ENCODE measurements around the gene RESP18.
"Not testable (repeated sequence)": the region's sequence is repeated elsewhere in the genome, so short reads cannot be mapped to it uniquely, and the experiment has no call there.

RESP18 gene

GRCh38 chr2:219325657-219326315, 6.8 kb downstream of the RESP18 start:
- no peak overlapping the region for H3K4me3 ChIP-seq (ENCODE audit: extremely low read depth, insufficient read depth, low read length, poor library complexity, severe bottlenecking)
- 78 to 79% methylated on average over 5 of the region's 9 CpGs for WGBS, 2 experiments (ENCODE audit: insufficient coverage in 2 of 2)
- H3K27ac ChIP-seq (ENCODE audit: low read depth, low read length, severe bottlenecking), result no peak overlapping the region
- no peaks in the 10 kb centered on the region for H3K9me3 ChIP-seq (ENCODE audit: control insufficient read depth, low read length)
- H3K4me1 ChIP-seq (ENCODE audit: control insufficient read depth, insufficient read depth, low read length, poor library complexity, severe bottlenecking), result no peaks in the 10 kb centered on the region
- no peaks in the 10 kb centered on the region for H3K36me3 ChIP-seq (ENCODE audit: control insufficient read depth, insufficient read depth, low read length)

- no peak overlapping the region for H3K4me3 ChIP-seq (ENCODE audit: extremely low read depth, insufficient read depth, low read length, poor library complexity, severe bottlenecking)
- whole genome bisulfite sequencing, 2 experiments (ENCODE audit: insufficient coverage in 2 of 2), result 89 to 90% methylated on average over 2 to 3 of the region's 4 CpGs
- H3K4me1 ChIP-seq (ENCODE audit: control insufficient read depth, insufficient read depth, low read length, poor library complexity, severe bottlenecking), result no peaks in the 10 kb centered on the region
- no peaks in the 10 kb centered on the region for H3K36me3 ChIP-seq (ENCODE audit: control insufficient read depth, insufficient read depth, low read length)
- H3K9me3 ChIP-seq (ENCODE audit: control insufficient read depth, low read length), result no peaks in the 10 kb centered on the region
- H3K27ac ChIP-seq (ENCODE audit: low read depth, low read length, severe bottlenecking), result no peak overlapping the region
These were observed 7.4 kb downstream of the RESP18 start for GRCh38 chr2:219325136-219325535.

- no peaks in the 10 kb centered on the region for H3K36me3 ChIP-seq (ENCODE audit: control insufficient read depth, insufficient read depth, low read length)
- 58 to 86% methylated on average over 1 to 2 of the region's 4 CpGs for WGBS, 2 experiments (ENCODE audit: insufficient coverage in 2 of 2)
These were observed 9.1 kb downstream of the RESP18 start for GRCh38 chr2:219323434-219323833.

GRCh38 chr2:219314804-219315468, 17.6 kb downstream of the RESP18 start:
- Histone ChIP-seq H3K4me1 (ENCODE audit: control insufficient read depth, insufficient read depth, low read length, poor library complexity, severe bottlenecking) (no peaks in the 10 kb centered on the region), H3K9me3 (ENCODE audit: control insufficient read depth, low read length) (no peaks in the 10 kb centered on the region), H3K36me3 (ENCODE audit: control insufficient read depth, insufficient read depth, low read length) (no peaks in the 10 kb centered on the region), H3K4me3 (ENCODE audit: extremely low read depth, insufficient read depth, low read length, poor library complexity, severe bottlenecking) (no peak overlapping the region), H3K27ac (ENCODE audit: low read depth, low read length, severe bottlenecking) (no peak overlapping the region)
- 94 to 95% methylated on average over 14 to 15 of the region's 16 CpGs for WGBS, 2 experiments (ENCODE audit: insufficient coverage in 2 of 2)

More at GRCh38 chr2:219323434-219323833, 9.1 kb downstream of the RESP18 start:
- H3K4me3 ChIP-seq (ENCODE audit: extremely low read depth, insufficient read depth, low read length, poor library complexity, severe bottlenecking), result no peak overlapping the region
- no peak overlapping the region for H3K27ac ChIP-seq (ENCODE audit: low read depth, low read length, severe bottlenecking)
- no peaks in the 10 kb centered on the region for H3K9me3 ChIP-seq (ENCODE audit: control insufficient read depth, low read length)
- no peaks in the 10 kb centered on the region for H3K4me1 ChIP-seq (ENCODE audit: control insufficient read depth, insufficient read depth, low read length, poor library complexity, severe bottlenecking)

GRCh38 chr2:219312683-219313263, 19.8 kb downstream of the RESP18 start:
- H3K9me3 ChIP-seq (ENCODE audit: control insufficient read depth, low read length); H3K27ac ChIP-seq (ENCODE audit: low read depth, low read length, severe bottlenecking); H3K36me3 ChIP-seq (ENCODE audit: control insufficient read depth, insufficient read depth, low read length); H3K4me1 ChIP-seq (ENCODE audit: control insufficient read depth, insufficient read depth, low read length, poor library complexity, severe bottlenecking); H3K4me3 ChIP-seq (ENCODE audit: extremely low read depth, insufficient read depth, low read length, poor library complexity, severe bottlenecking): not testable (repeated sequence)
- 92 to 96% methylated on average over 39 to 47 of the region's 49 CpGs for whole genome bisulfite sequencing, 2 experiments (ENCODE audit: insufficient coverage in 2 of 2)

- H3K9me3 ChIP-seq (ENCODE audit: control insufficient read depth, low read length), result no peaks in the 10 kb centered on the region
- H3K27ac ChIP-seq (ENCODE audit: low read depth, low read length, severe bottlenecking), result peak within 1 kb of the TSS; percentile 90
- H3K4me3 ChIP-seq (ENCODE audit: extremely low read depth, insufficient read depth, low read length, poor library complexity, severe bottlenecking), result peak within 1 kb of the TSS; percentile 60
- 1 to 2% methylated on average over 31 to 34 of the region's 37 CpGs for WGBS, 2 experiments (ENCODE audit: insufficient coverage in 2 of 2)
- H3K4me1 ChIP-seq (ENCODE audit: control insufficient read depth, insufficient read depth, low read length, poor library complexity, severe bottlenecking), result peaks cover 7% of the 10 kb centered on the region
- H3K36me3 ChIP-seq (ENCODE audit: control insufficient read depth, insufficient read depth, low read length), result peaks cover 16% of the 10 kb centered on the region
These were observed 23.3 kb downstream of the RESP18 start, which contains the start of gene PTPRN for GRCh38 chr2:219309278-219309677. PTPRN (minus strand) TSS chr2:219309401; CDS start chr2:219309332, 69 bp downstream.

- H3K27ac ChIP-seq (ENCODE audit: low read depth, low read length, severe bottlenecking), result peak overlapping the region; percentile 90
- 0% methylated on average over 24 to 28 of the region's 45 CpGs for WGBS, 2 experiments (ENCODE audit: insufficient coverage in 2 of 2)
- H3K4me1 ChIP-seq (ENCODE audit: control insufficient read depth, insufficient read depth, low read length, poor library complexity, severe bottlenecking), result peaks cover 7% of the 10 kb centered on the region
- H3K4me3 ChIP-seq (ENCODE audit: extremely low read depth, insufficient read depth, low read length, poor library complexity, severe bottlenecking), result peak overlapping the region; percentile 60
- no peaks in the 10 kb centered on the region for H3K9me3 ChIP-seq (ENCODE audit: control insufficient read depth, low read length)
- H3K36me3 ChIP-seq (ENCODE audit: control insufficient read depth, insufficient read depth, low read length), result peaks cover 25% of the 10 kb centered on the region
These were observed 24.1 kb downstream of the RESP18 start for GRCh38 chr2:219308142-219309101.

- H3K27ac ChIP-seq (ENCODE audit: low read depth, low read length, severe bottlenecking), result no peak overlapping the region
- no peaks in the 10 kb centered on the region for H3K9me3 ChIP-seq (ENCODE audit: control insufficient read depth, low read length)
- no peak overlapping the region for H3K4me3 ChIP-seq (ENCODE audit: extremely low read depth, insufficient read depth, low read length, poor library complexity, severe bottlenecking)
- 88% methylated on average over 1 of the region's 1 CpG; no CpG with 5 or more reads in 1 of the 2 experiments for WGBS, 2 experiments (ENCODE audit: insufficient coverage in 2 of 2)
- peaks cover 7% of the 10 kb centered on the region for H3K4me1 ChIP-seq (ENCODE audit: control insufficient read depth, insufficient read depth, low read length, poor library complexity, severe bottlenecking)
- H3K36me3 ChIP-seq (ENCODE audit: control insufficient read depth, insufficient read depth, low read length), result peaks cover 40% of the 10 kb centered on the region
These were observed 26.5 kb downstream of the RESP18 start for GRCh38 chr2:219306047-219306446.

GRCh38 chr2:219304223-219304622, 28.3 kb downstream of the RESP18 start:
- Histone ChIP-seq H3K4me1 (ENCODE audit: control insufficient read depth, insufficient read depth, low read length, poor library complexity, severe bottlenecking) (peaks cover 7% of the 10 kb centered on the region), H3K36me3 (ENCODE audit: control insufficient read depth, insufficient read depth, low read length) (peaks cover 49% of the 10 kb centered on the region), H3K4me3 (ENCODE audit: extremely low read depth, insufficient read depth, low read length, poor library complexity, severe bottlenecking) (no peak overlapping the region), H3K9me3 (ENCODE audit: control insufficient read depth, low read length) (no peaks in the 10 kb centered on the region), H3K27ac (ENCODE audit: low read depth, low read length, severe bottlenecking) (no peak overlapping the region)
- 71 to 83% methylated on average over 1 to 2 of the region's 2 CpGs for WGBS, 2 experiments (ENCODE audit: insufficient coverage in 2 of 2)

- Histone ChIP-seq H3K36me3 (ENCODE audit: control insufficient read depth, insufficient read depth, low read length) (peaks cover 54% of the 10 kb centered on the region), H3K9me3 (ENCODE audit: control insufficient read depth, low read length) (no peaks in the 10 kb centered on the region), H3K4me1 (ENCODE audit: control insufficient read depth, insufficient read depth, low read length, poor library complexity, severe bottlenecking) (peaks cover 3% of the 10 kb centered on the region), H3K4me3 (ENCODE audit: extremely low read depth, insufficient read depth, low read length, poor library complexity, severe bottlenecking) (no peak overlapping the region), H3K27ac (ENCODE audit: low read depth, low read length, severe bottlenecking) (no peak overlapping the region)
- WGBS, 2 experiments (ENCODE audit: insufficient coverage in 2 of 2), result 84 to 90% methylated on average over 9 to 11 of the region's 11 CpGs
These were observed 30.1 kb downstream of the RESP18 start for GRCh38 chr2:219302412-219302968.
